Fibroblast of villous mesenchyme (primary cell): Measurements from ENCODE around the gene VMAC. TPM values are rescaled to one million over a fixed set of nuclear protein-coding genes. Genes with fewer than 3 reads are reported as not detected.

Experiments used
- DNase-seq: peaks from one replicate; pipeline ENCODE4 v3.0.0-alpha.2; 2010; ENCODE audit warnings: low read depth
- H3K4me3 ChIP-seq: 2 replicates; pipeline ENCODE4 v1.5.1; 2011; ENCODE audit warnings: low read depth, mild to moderate bottlenecking, low read length
- CTCF ChIP-seq: IDR thresholded peaks from 2 replicates; pipeline ENCODE4 v1.5.1; 2012; ENCODE audit warnings: low read depth, mild to moderate bottlenecking, low read length; ENCODE audit not compliant: insufficient read depth
- total RNA-seq: library from RNA; depleted of rRNA; stranded (reverse); fragments of >200 nt; gene quantifications from 2 replicates; pipeline ENCODE4 v1.2.3, GENCODE V29; 2012

The VMAC gene
- total RNA-seq, 1 donor: 5.2 TPM

GRCh38 chr19:5932146-5932545 lies 27.5 kb downstream of the VMAC start:
- no peak overlapping the region for H3K4me3 ChIP-seq
- no peak for DNase-seq
- no peak for TF ChIP-seq CTCF

GRCh38 chr19:5932609-5933262 lies 28.1 kb downstream of the VMAC start:
- DNase-seq: no peak
- TF ChIP-seq CTCF: no peak
- H3K4me3 ChIP-seq: no peak overlapping the region

- TF ChIP-seq CTCF: no peak
- no peak for DNase-seq
- H3K4me3 ChIP-seq: no peak overlapping the region
These were observed 28.9 kb downstream of the VMAC start for GRCh38 chr19:5933391-5934068.

GRCh38 chr19:5934069-5934401 lies 29.4 kb downstream of the VMAC start:
- no peak for DNase-seq
- no peak overlapping the region for H3K4me3 ChIP-seq
- no peak for TF ChIP-seq CTCF

GRCh38 chr19:5934774-5935472 lies 30.3 kb downstream of the VMAC start:
- H3K4me3 ChIP-seq: no peak overlapping the region
- no peak for TF ChIP-seq CTCF
- peak; percentile 93 for DNase-seq

- TF ChIP-seq CTCF: no peak
- H3K4me3 ChIP-seq: no peak overlapping the region
- DNase-seq: no peak
These were observed 31.0 kb downstream of the VMAC start for GRCh38 chr19:5935473-5936291.
